ENCODE measurements around the gene DCDC2C. TPM values are rescaled to one million over a fixed set of nuclear protein-coding genes. Genes with fewer than 3 reads are reported as not detected.

Gene DCDC2C
- total RNA-seq, 1 donor from 2014 or later, result not detected

- Mint-ChIP-seq H3K4me1 (no peaks in the 10 kb centered on the region), H3K36me3 (ENCODE audit: low read depth) (no peaks in the 10 kb centered on the region), H3K27me3 (peaks cover 4% of the 10 kb centered on the region), H3K27ac (no peak overlapping the region), H3K4me3 (no peak overlapping the region), H3K9me3 (no peaks in the 10 kb centered on the region)
- CTCF ChIA-PET, result no interaction called here
- no peak for DNase-seq
- intact Hi-C loops (cut with micrococcal nuclease), result no loop called here
- no peak for ATAC-seq (ENCODE audit: low read depth)
- TF ChIP-seq, protein P1, sequence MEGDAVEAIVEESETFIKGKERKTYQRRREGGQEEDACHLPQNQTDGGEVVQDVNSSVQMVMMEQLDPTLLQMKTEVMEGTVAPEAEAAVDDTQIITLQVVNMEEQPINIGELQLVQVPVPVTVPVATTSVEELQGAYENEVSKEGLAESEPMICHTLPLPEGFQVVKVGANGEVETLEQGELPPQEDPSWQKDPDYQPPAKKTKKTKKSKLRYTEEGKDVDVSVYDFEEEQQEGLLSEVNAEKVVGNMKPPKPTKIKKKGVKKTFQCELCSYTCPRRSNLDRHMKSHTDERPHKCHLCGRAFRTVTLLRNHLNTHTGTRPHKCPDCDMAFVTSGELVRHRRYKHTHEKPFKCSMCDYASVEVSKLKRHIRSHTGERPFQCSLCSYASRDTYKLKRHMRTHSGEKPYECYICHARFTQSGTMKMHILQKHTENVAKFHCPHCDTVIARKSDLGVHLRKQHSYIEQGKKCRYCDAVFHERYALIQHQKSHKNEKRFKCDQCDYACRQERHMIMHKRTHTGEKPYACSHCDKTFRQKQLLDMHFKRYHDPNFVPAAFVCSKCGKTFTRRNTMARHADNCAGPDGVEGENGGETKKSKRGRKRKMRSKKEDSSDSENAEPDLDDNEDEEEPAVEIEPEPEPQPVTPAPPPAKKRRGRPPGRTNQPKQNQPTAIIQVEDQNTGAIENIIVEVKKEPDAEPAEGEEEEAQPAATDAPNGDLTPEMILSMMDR (IDR thresholded peaks at IDR 0.05), result no peak
- POLR2A ChIA-PET, result no interaction called here
These were observed 51.9 kb downstream of the DCDC2C start for GRCh38 chr2:3755277-3755676.

GRCh38 chr2:3756306-3756705 lies 52.9 kb downstream of the DCDC2C start:
- Mint-ChIP-seq H3K4me1 (no peaks in the 10 kb centered on the region), H3K27ac (no peak overlapping the region), H3K27me3 (peaks cover 2% of the 10 kb centered on the region), H3K9me3 (no peaks in the 10 kb centered on the region), H3K36me3 (ENCODE audit: low read depth) (no peaks in the 10 kb centered on the region), H3K4me3 (no peak overlapping the region)
- ChIA-PET POLR2A (no interaction called here), CTCF (no interaction called here)
- DNase-seq, result no peak
- TF ChIP-seq, protein P1 (IDR thresholded peaks at IDR 0.05), result no peak
- intact Hi-C loops (cut with micrococcal nuclease), result no loop called here
- no peak for ATAC-seq (ENCODE audit: low read depth)

- DNase-seq (no peak), ATAC-seq (ENCODE audit: low read depth) (no peak)
- H3K4me3 Mint-ChIP-seq, result no peak overlapping the region
- CTCF ChIA-PET, result no interaction called here
- H3K27ac Mint-ChIP-seq, result no peak overlapping the region
- no peaks in the 10 kb centered on the region for H3K9me3 Mint-ChIP-seq
- POLR2A ChIA-PET, result no interaction called here
- no peaks in the 10 kb centered on the region for H3K4me1 Mint-ChIP-seq
- TF ChIP-seq, protein P1 (IDR thresholded peaks at IDR 0.05), result no peak
- intact Hi-C loops (cut with micrococcal nuclease), result no loop called here
- H3K36me3 Mint-ChIP-seq (ENCODE audit: low read depth), result no peaks in the 10 kb centered on the region
- peaks cover 2% of the 10 kb centered on the region for H3K27me3 Mint-ChIP-seq
These were observed 55.5 kb downstream of the DCDC2C start for GRCh38 chr2:3758906-3759305.

DNA sequence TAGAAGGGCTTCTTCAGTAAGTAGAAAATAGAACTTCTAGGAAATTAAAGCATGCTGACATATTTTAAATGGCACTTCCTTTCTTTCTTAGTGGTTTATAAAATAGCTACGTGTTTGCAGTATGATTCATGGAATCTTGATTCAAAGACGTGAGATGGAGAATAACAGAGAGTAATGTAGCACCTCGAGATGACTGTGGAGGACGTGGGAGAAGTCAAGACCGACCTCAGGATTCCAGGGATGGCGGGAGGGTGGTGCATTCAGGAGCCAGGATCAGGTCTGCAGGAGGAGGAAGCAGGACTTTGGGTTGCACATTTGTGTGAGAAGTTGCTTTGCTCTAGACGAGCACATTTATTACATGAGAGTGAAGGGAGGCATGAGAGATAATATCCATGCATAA lies 56.0 kb downstream of the DCDC2C start:
- ATAC-seq (ENCODE audit: low read depth) (no peak), DNase-seq (no peak)
- TF ChIP-seq, protein P1 (IDR thresholded peaks at IDR 0.05), result no peak
- no peaks in the 10 kb centered on the region for H3K9me3 Mint-ChIP-seq
- H3K27ac Mint-ChIP-seq, result no peak overlapping the region
- intact Hi-C loops (cut with micrococcal nuclease), result no loop called here
- ChIA-PET CTCF (no interaction called here), POLR2A (no interaction called here)
- no peak overlapping the region for H3K4me3 Mint-ChIP-seq
- H3K4me1 Mint-ChIP-seq, result no peaks in the 10 kb centered on the region
- no peaks in the 10 kb centered on the region for H3K36me3 Mint-ChIP-seq (ENCODE audit: low read depth)
- peaks cover 4% of the 10 kb centered on the region for H3K27me3 Mint-ChIP-seq

DNA sequence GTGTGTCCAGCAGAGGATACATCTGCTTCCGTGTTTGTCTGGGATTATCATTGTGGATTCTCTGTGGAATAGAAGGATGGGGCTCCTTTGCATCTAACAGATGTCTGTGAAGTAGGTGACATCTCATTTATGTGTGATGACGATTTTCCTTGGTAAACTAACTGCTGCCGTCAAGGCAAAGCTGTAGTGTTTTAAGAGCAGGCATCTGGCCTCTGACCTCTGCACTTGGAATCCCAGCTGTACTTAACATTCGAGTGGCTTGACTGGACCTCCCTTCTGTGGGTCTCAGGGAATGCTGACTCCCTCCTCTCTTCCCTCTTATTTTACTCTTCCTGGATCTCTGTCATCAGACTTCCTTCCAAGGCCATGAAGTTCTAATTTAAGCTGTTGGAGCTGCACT lies 56.4 kb downstream of the DCDC2C start:
- TF ChIP-seq, protein P1 (IDR thresholded peaks at IDR 0.05), result no peak
- Mint-ChIP-seq H3K4me1 (no peaks in the 10 kb centered on the region), H3K27me3 (peaks cover 5% of the 10 kb centered on the region), H3K4me3 (no peak overlapping the region), H3K27ac (no peak overlapping the region), H3K36me3 (ENCODE audit: low read depth) (no peaks in the 10 kb centered on the region), H3K9me3 (no peaks in the 10 kb centered on the region)
- ATAC-seq (ENCODE audit: low read depth), result no peak
- intact Hi-C loops (cut with micrococcal nuclease), result no loop called here
- ChIA-PET POLR2A (no interaction called here), CTCF (no interaction called here)
- no peak for DNase-seq

Data from activated B cell treated with CpG ODN at 0.5 μM for 24 hours (primary cell).